ENCODE data around the gene VPS25.

DNA sequence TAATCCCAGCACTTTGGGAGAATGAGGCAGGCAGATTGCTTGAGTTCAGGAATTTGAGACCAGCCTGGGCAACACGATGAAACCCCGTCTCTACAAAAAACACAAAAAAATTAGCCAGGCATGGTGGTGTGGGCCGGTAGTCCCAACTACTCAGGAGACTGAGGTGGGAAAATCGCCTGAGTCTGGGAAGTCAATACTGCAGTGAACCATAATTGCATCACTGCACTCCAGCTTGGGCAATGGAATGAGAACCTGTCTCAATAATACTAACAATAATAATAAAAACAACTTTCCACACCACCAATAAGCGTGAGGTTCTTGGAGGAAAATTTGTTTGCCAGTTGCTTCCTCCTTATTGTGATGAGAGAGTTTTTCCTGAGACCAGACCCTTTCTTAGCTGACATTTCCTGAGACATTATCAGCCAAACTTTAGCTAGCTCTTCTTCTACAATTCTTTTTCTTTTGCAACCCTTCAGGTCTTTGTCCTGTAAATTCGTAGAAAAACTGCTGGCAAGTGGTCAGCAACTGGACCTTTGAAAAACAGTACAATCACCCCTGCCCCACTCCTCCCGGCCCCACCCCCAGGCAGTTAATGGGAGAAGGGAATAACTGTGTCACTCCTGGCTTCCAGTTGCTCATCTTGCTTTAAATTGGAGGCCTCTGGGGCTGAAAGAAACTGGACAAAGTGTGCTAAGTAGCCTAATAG lies 24.9 kb upstream of the VPS25 start:
- TF ChIP-seq, protein P1, sequence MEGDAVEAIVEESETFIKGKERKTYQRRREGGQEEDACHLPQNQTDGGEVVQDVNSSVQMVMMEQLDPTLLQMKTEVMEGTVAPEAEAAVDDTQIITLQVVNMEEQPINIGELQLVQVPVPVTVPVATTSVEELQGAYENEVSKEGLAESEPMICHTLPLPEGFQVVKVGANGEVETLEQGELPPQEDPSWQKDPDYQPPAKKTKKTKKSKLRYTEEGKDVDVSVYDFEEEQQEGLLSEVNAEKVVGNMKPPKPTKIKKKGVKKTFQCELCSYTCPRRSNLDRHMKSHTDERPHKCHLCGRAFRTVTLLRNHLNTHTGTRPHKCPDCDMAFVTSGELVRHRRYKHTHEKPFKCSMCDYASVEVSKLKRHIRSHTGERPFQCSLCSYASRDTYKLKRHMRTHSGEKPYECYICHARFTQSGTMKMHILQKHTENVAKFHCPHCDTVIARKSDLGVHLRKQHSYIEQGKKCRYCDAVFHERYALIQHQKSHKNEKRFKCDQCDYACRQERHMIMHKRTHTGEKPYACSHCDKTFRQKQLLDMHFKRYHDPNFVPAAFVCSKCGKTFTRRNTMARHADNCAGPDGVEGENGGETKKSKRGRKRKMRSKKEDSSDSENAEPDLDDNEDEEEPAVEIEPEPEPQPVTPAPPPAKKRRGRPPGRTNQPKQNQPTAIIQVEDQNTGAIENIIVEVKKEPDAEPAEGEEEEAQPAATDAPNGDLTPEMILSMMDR (IDR thresholded peaks at IDR 0.05), result no peak
- no peak for TF ChIP-seq POLR2A (IDR thresholded peaks at IDR 0.05)

All from heart left ventricle (tissue), 13 donors.